HEK293T (cell line): ENCODE data around the gene TXLNA.

ENCODE experiments used
- CTCF ChIA-PET: fragments of 350-600 bp; formaldehyde crosslinking; extraction: SDS; loops from one replicate; lab custom pipeline; 2021; ENCODE audit warnings: antibody characterized with exemption, inconsistent platforms; lab: Yijun Ruan, JAX
- POLR2A ChIA-PET: fragments of 350-600 bp; formaldehyde crosslinking; extraction: SDS; loops from one replicate; lab custom pipeline; 2020; ENCODE audit warnings: antibody characterized with exemption, inconsistent platforms; lab: Yijun Ruan, JAX
- DNase-seq: peaks from one replicate; pipeline ENCODE4 v3.0.0; 2012; ENCODE audit warnings: mixed read lengths; ENCODE audit errors: extremely low spot score
- ARNT ChIP-seq: fragments of 450-650 bp; IDR thresholded peaks from 2 replicates; pipeline ENCODE4 v1.6.1; 2017; ENCODE audit warnings: mild to moderate bottlenecking
- BHLHE40 ChIP-seq: fragments of 450-650 bp; IDR thresholded peaks from 2 replicates; pipeline ENCODE4 v1.6.1; 2016; ENCODE audit warnings: mild to moderate bottlenecking, moderate library complexity, borderline replicate concordance
- CTBP1 ChIP-seq: fragments of 450-650 bp; IDR thresholded peaks from 2 replicates; pipeline ENCODE4 v1.6.1; 2016; ENCODE audit warnings: borderline replicate concordance
- ELF4 ChIP-seq: fragments of 450-650 bp; IDR thresholded peaks from 2 replicates; pipeline ENCODE4 v1.6.1; 2017; ENCODE audit warnings: antibody characterized with exemption
- FOXA1 ChIP-seq: fragments of 450-650 bp; IDR thresholded peaks from 2 replicates; pipeline ENCODE4 v1.6.1; 2016; ENCODE audit warnings: mild to moderate bottlenecking
- FOXK2 ChIP-seq: fragments of 450-650 bp; IDR thresholded peaks from 2 replicates; pipeline ENCODE4 v1.6.1; 2016; ENCODE audit warnings: mild to moderate bottlenecking
- FOXM1 ChIP-seq: fragments of 450-650 bp; IDR thresholded peaks from 2 replicates; pipeline ENCODE4 v1.6.1; 2017; ENCODE audit warnings: mild to moderate bottlenecking, borderline replicate concordance
- HDGF ChIP-seq: fragments of 450-650 bp; IDR thresholded peaks from 2 replicates; pipeline ENCODE4 v1.6.1; 2017; ENCODE audit warnings: antibody characterized with exemption, borderline replicate concordance
- L3MBTL2 ChIP-seq: fragments of 450-650 bp; conservative IDR thresholded peaks from 2 replicates; pipeline ENCODE4 v1.6.1; 2016; ENCODE audit warnings: mild to moderate bottlenecking
- LEF1 ChIP-seq: fragments of 450-650 bp; IDR thresholded peaks from 2 replicates; pipeline ENCODE4 v1.6.1; 2017; ENCODE audit warnings: mild to moderate bottlenecking, borderline replicate concordance
- NFRKB ChIP-seq: fragments of 450-650 bp; IDR thresholded peaks from 2 replicates; pipeline ENCODE4 v1.6.1; 2016; ENCODE audit warnings: mild to moderate bottlenecking, moderate library complexity
- SP1 ChIP-seq: fragments of 450-650 bp; IDR thresholded peaks from 2 replicates; pipeline ENCODE4 v1.6.1; 2017
- SUZ12 ChIP-seq: fragments of 450-650 bp; IDR thresholded peaks from 2 replicates; pipeline ENCODE4 v1.6.1; 2016; ENCODE audit warnings: mild to moderate bottlenecking
- TARDBP ChIP-seq: fragments of 450-650 bp; IDR thresholded peaks from 2 replicates; pipeline ENCODE4 v1.6.1; 2016
- ZNF384 ChIP-seq: fragments of 450-650 bp; IDR thresholded peaks from 2 replicates; pipeline ENCODE4 v1.6.1; 2016
- TF ChIP-seq, protein P1 (sequence below): fragments of 450-650 bp; IDR thresholded peaks from 2 replicates; pipeline ENCODE4 v1.6.1; 2016

TXLNA gene

DNA sequence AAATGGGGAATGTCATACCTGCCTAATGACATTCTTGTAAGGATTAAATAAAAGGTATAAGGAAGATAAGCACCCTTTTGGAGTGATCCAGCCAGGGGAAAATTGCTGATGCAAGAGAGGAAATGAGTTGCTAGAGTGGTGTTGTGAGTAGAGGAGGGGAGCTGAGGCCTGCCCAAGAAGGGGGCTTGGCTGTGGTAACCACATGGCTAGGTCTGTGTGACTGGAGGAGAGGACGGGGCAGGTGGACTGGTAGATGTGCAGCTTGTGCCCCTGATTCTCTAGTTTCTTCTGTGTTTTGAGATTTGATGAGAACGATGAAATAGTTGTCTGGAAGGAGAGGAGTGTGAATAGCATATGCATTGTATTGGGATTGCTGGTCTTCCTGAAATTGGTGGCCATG is 6.6 kb downstream of the TXLNA start:
- TF ChIP-seq TARDBP (no peak), SP1 (no peak), BHLHE40 (no peak), FOXK2 (no peak), L3MBTL2 (no peak), CTBP1 (no peak), ELF4 (no peak), NFRKB (no peak), ARNT (no peak), FOXA1 (no peak), LEF1 (no peak), HDGF (no peak), FOXM1 (no peak), ZNF384 (no peak), SUZ12 (no peak)
- TF ChIP-seq, protein P1, sequence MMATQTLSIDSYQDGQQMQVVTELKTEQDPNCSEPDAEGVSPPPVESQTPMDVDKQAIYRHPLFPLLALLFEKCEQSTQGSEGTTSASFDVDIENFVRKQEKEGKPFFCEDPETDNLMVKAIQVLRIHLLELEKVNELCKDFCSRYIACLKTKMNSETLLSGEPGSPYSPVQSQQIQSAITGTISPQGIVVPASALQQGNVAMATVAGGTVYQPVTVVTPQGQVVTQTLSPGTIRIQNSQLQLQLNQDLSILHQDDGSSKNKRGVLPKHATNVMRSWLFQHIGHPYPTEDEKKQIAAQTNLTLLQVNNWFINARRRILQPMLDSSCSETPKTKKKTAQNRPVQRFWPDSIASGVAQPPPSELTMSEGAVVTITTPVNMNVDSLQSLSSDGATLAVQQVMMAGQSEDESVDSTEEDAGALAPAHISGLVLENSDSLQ = no peak
- no peak for DNase-seq
- CTCF ChIA-PET = interaction anchor here (1.0 kb wide), 1 partner anchor 12 kb away, joined by 3 read pairs; no protein-coding TSS in a partner anchor
- POLR2A ChIA-PET = interaction anchor here (0.6 to 0.8 kb wide), 2 partner anchors 12 to 16 kb away, joined by 3 read pairs; no protein-coding TSS in a partner anchor

DNA sequence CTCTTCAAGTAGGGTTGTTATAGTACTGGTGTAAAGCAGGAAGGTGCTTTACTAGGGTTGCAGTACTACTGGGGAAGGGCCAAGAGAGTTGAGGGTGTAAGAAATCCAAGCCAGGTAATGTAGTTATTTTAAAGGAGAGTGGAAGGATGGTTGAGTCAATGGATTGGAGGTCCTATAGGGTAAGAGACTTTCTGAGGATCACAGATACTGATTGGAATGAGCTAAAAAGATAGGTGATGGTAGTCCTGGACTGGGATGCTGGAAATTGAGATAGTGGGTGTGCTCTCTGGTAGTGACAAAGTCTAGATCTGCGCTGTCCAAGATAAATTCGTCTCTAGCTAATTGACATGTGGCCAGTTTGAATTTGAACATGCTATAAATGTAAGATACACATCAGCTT is 7.0 kb downstream of the TXLNA start:
- ChIA-PET CTCF (interaction anchor here (1.0 kb wide), 1 partner anchor 11 kb away, joined by 3 read pairs; no protein-coding TSS in a partner anchor), POLR2A (interaction anchor here (0.6 to 0.8 kb wide), 2 partner anchors 11 to 15 kb away, joined by 3 read pairs; no protein-coding TSS in a partner anchor)
- TF ChIP-seq ELF4 (no peak), NFRKB (no peak), SUZ12 (no peak), LEF1 (no peak), FOXK2 (no peak), ARNT (no peak), ZNF384 (no peak)
- DNase-seq = no peak

- ChIA-PET POLR2A (interaction anchor here (0.8 kb wide), 1 partner anchor 8 kb away, joined by 4 read pairs; the partner anchor contains the start of gene TXLNA), CTCF (no interaction called here)
- no peak for TF ChIP-seq TARDBP
- no peak for TF ChIP-seq ZNF384
- TF ChIP-seq NFRKB = no peak
- TF ChIP-seq FOXA1 = no peak
- TF ChIP-seq SP1 = no peak
- no peak for TF ChIP-seq BHLHE40
- no peak for TF ChIP-seq HDGF
- TF ChIP-seq ELF4 = no peak
- TF ChIP-seq, protein P1 = no peak
- TF ChIP-seq CTBP1 = no peak
- no peak for TF ChIP-seq LEF1
- TF ChIP-seq L3MBTL2 = no peak
- TF ChIP-seq FOXK2 = no peak
- no peak for TF ChIP-seq ARNT
- TF ChIP-seq SUZ12 = no peak
- TF ChIP-seq FOXM1 = no peak
- DNase-seq = no peak
These were observed 8.4 kb downstream of the TXLNA start for GRCh38 chr1:32187850-32188249.

- CTCF ChIA-PET = interaction anchor here (0.5 to 0.6 kb wide), 2 partner anchors 76 to 478 kb away, joined by 4 read pairs; no protein-coding TSS in a partner anchor
- POLR2A ChIA-PET = interaction anchor here (1.5 to 2.0 kb wide), 3 partner anchors 8 to 13 kb away, joined by 5 to 15 read pairs (median 6); partner anchors contain the start of genes CCDC28B, IQCC and TXLNA
- no peak for TF ChIP-seq HDGF
- TF ChIP-seq L3MBTL2 = no peak
- TF ChIP-seq CTBP1 = no peak
- TF ChIP-seq ELF4 = no peak
- no peak for TF ChIP-seq NFRKB
- TF ChIP-seq, protein P1 = no peak
- TF ChIP-seq TARDBP = no peak
- TF ChIP-seq SP1 = no peak
- DNase-seq = no peak
These were observed 12.9 kb downstream of the TXLNA start for GRCh38 chr1:32192220-32192948.

- CTCF ChIA-PET = no interaction called here
- TF ChIP-seq ELF4 = no peak
- no peak for TF ChIP-seq ARNT
- TF ChIP-seq, protein P1 = no peak
- no peak for TF ChIP-seq ZNF384
- TF ChIP-seq NFRKB = no peak
- POLR2A ChIA-PET = interaction anchor here (0.8 to 2.3 kb wide), 2 partner anchors 11 to 16 kb away, joined by 3 to 8 read pairs; partner anchors contain the start of genes IQCC and TXLNA
- DNase-seq = no peak
These were observed 15.5 kb downstream of the TXLNA start for GRCh38 chr1:32194984-32195383.
